K562 (cell line): ENCODE measurements around the gene SLC13A4. TPM values are rescaled to one million over a fixed set of nuclear protein-coding genes. Genes with fewer than 3 reads are reported as not detected.
A peak's percentile ranks its signal among the peaks of the same experiment; 100 is the strongest.

ENCODE experiments used
- ASH1L ChIP-seq: fragments of 450-650 bp; IDR thresholded peaks from 2 replicates; pipeline ENCODE4 v1.6.1; 2018; ENCODE audit warnings: borderline replicate concordance, mild to moderate bottlenecking, low read depth; ENCODE audit not compliant: partially characterized antibody
- BRD4 ChIP-seq: fragments of 200-600 bp; sonication (generic); IDR thresholded peaks from 2 replicates; pipeline ENCODE4 v1.6.1; 2017; ENCODE audit warnings: inconsistent platforms
- CCAR2 ChIP-seq: fragments of 200-400 bp; formaldehyde crosslinking; IDR thresholded peaks from 2 replicates; pipeline ENCODE4 v1.6.1; 2017; ENCODE audit warnings: mild to moderate bottlenecking, low read depth, low read length
- CTBP1 ChIP-seq: fragments of 450-650 bp; IDR thresholded peaks from 2 replicates; pipeline ENCODE4 v1.6.1; 2016; ENCODE audit warnings: borderline replicate concordance
- CXXC5 ChIP-seq: fragments of 250-450 bp; sonication (Bioruptor Pico); IDR thresholded peaks from 2 replicates; pipeline ENCODE4 v1.8.0; 2022; ENCODE audit warnings: inconsistent platforms, mild to moderate bottlenecking, moderate library complexity
- ETS2 ChIP-seq: IDR thresholded peaks from 2 replicates; pipeline ENCODE4 v1.6.1; 2016; ENCODE audit warnings: borderline replicate concordance, missing genetic modification characterization, mild to moderate bottlenecking, moderate library complexity, missing compliant biosample characterization; ENCODE audit not compliant: poor library complexity, severe bottlenecking
- FOXA1 ChIP-seq: fragments of 450-650 bp; IDR thresholded peaks from 2 replicates; pipeline ENCODE4 v1.6.1; 2016; ENCODE audit warnings: mild to moderate bottlenecking, borderline replicate concordance
- HMG20A ChIP-seq: fragments of 450-650 bp; formaldehyde crosslinking; conservative IDR thresholded peaks from 2 replicates; pipeline ENCODE4 v1.4.0; 2020; ENCODE audit warnings: mild to moderate bottlenecking, mixed read lengths
- NFE2L1 ChIP-seq: fragments of 450-650 bp; IDR thresholded peaks from 2 replicates; pipeline ENCODE4 v1.6.1; 2016; ENCODE audit warnings: missing genetic modification characterization, low read depth, mild to moderate bottlenecking, missing compliant biosample characterization, moderate library complexity, borderline replicate concordance
- NFYB ChIP-seq: IDR thresholded peaks from 2 replicates; pipeline ENCODE4 v1.6.1; 2011; ENCODE audit warnings: mild to moderate bottlenecking, moderate library complexity; ENCODE audit not compliant: insufficient read length; ENCODE audit errors: extremely low read depth
- SMAD2 ChIP-seq: fragments of 150-350 bp; IDR thresholded peaks from 2 replicates; pipeline ENCODE4 v1.6.1; 2014; ENCODE audit warnings: low read depth, mild to moderate bottlenecking, low read length
- SMAD4 ChIP-seq: fragments of 250-450 bp; sonication (Bioruptor Pico); conservative IDR thresholded peaks from 2 replicates; pipeline ENCODE4 v1.8.0; 2021; ENCODE audit warnings: inconsistent platforms, mild to moderate bottlenecking, moderate library complexity
- SOX6 ChIP-seq: fragments of 450-650 bp; IDR thresholded peaks from 2 replicates; pipeline ENCODE4 v1.6.1; 2014; ENCODE audit warnings: mild to moderate bottlenecking
- SP1 ChIP-seq: sonication (generic); formaldehyde crosslinking; IDR thresholded peaks from 2 replicates; pipeline ENCODE4 v1.8.1; 2022; ENCODE audit warnings: mild to moderate bottlenecking, missing genetic modification reagents
- TRIM25 ChIP-seq: fragments of 450-650 bp; IDR thresholded peaks from 2 replicates; pipeline ENCODE4 v1.7.0; 2016; ENCODE audit warnings: borderline replicate concordance
- ZBTB1 ChIP-seq: sonication (generic); formaldehyde crosslinking; IDR thresholded peaks from 2 replicates; pipeline ENCODE4 v1.8.1; 2023; ENCODE audit warnings: missing genetic modification reagents, low read depth, mild to moderate bottlenecking, borderline replicate concordance
- ZNF12 ChIP-seq: sonication (generic); formaldehyde crosslinking; IDR thresholded peaks from 2 replicates; pipeline ENCODE4 v1.4.0; 2020; ENCODE audit warnings: mild to moderate bottlenecking, missing genetic modification reagents
- ZNF274 ChIP-seq: IDR thresholded peaks from 2 replicates; pipeline ENCODE4 v1.6.1; 2011; ENCODE audit warnings: low read depth, mild to moderate bottlenecking, low read length, moderate library complexity, borderline replicate concordance
- ZNF75A ChIP-seq: fragments of 450-650 bp; formaldehyde crosslinking; IDR thresholded peaks from 2 replicates; pipeline ENCODE4 v1.4.0; 2020; ENCODE audit warnings: mild to moderate bottlenecking
- polyA plus RNA-seq, 8 experiments: library from polyadenylated mRNA; depleted of rRNA in 4 of 8; stranded (reverse) in 5 of 8; unstranded in 3 of 8; fragments of >200 nt; fragmentation: Nextera tagmentation in 2 of 8; fragmentation: Illumina TruSeq in 1 of 8; extraction: Ambion mirVana in 2 of 8; extraction: Trizol in 1 of 8; gene quantifications; 2 replicates each; pipeline versions ENCODE4 v1.2.1 to v1.2.3, GENCODE V29; 2011 to 2014; ENCODE audit warnings: inconsistent platforms in 1 of 8, missing spikeins in 1 of 8
- total RNA-seq, 7 experiments: library from RNA; depleted of rRNA in 6 of 7; stranded (reverse); fragments of >200 nt in 6 of 7; fragmentation: Illumina TruSeq in 2 of 7; extraction: Trizol in 2 of 7; gene quantifications; 2 replicates each; pipeline versions ENCODE4 v1.2.1 to v1.2.3, GENCODE V29; 2011 to 2021; ENCODE audit warnings: low replicate concordance in 1 of 7
- TF ChIP-seq, protein P1 (sequence below): fragments of 450-650 bp; IDR thresholded peaks from 2 replicates; pipeline ENCODE4 v1.6.1; 2016; ENCODE audit warnings: antibody characterized with exemption
- TF ChIP-seq, protein P2 (sequence below): fragments of 250-450 bp; sonication (Bioruptor Pico); IDR thresholded peaks from 2 replicates; pipeline ENCODE4 v1.8.0; 2022; ENCODE audit warnings: inconsistent platforms

Gene SLC13A4
- total and polyA plus RNA-seq, 9 of the 15 experiments (the other 6 are each of a cell fraction or from before 2014, with no cell fraction given): 0.11 to 1.0 (median 0.36) TPM

DNA sequence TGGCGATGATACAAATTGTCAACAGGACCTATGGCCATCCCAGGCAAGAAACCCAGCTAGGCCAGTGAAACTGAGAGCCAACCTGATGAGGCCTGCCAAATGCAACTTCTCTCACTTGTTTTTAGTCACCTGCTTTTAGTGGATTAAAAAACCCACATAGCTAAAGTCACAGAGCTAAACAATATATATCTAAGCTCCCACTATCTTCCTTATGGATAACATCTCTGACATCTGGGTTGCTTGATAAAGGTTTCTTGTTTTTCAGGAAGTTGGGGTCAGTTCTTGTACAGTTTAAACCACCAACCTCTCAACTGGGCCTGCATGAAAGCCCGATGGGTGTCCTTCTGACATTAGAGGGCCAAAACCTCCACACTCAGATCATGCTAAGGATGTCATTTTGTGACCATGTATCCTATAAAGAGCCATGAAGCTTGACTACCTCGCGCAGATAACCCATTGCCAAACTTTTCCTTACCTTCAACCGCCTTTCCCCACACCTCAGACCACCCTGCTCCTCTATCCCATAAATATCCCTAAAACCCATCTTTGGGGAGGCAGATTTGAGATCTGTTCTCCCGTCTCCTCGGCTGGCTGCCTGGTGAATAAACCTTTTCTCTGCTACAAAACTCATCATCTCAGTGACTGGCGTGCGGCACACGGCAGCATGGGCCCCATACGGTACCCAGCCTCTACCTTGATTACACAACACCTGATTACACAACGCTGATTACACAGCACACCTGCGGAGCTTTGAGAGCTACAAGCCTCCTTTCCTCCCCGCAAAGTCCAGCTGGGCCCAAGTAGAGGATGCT lies 66.5 kb downstream of the SLC13A4 start (continued):
- TF ChIP-seq SMAD4 (CRISPR knock-in tag) (peak; percentile 20; the same call in 1 of the 2 replicates), SMAD2 (no peak), NFE2L1 (tag) (no peak), SP1 (CRISPR knock-in tag) (no peak), SOX6 (peak; percentile 93), TRIM25 (peak; percentile 98), FOXA1 (no peak), CXXC5 (CRISPR knock-in tag) (peak; percentile 7; the same call in 1 of the 2 replicates), ETS2 (tag) (no peak), BRD4 (0 out of 2 replicates have a peak, but pooled peaks have one; percentile 2), ZNF12 (CRISPR knock-in tag) (no peak; the same call in 1 of the 2 replicates), NFYB (no peak), HMG20A (CRISPR knock-in tag) (no peak), CCAR2 (no peak), ASH1L (no peak), CTBP1 (peak; percentile 40; the same call in 1 of the 2 replicates), ZNF75A (no peak), ZNF274 (no peak), ZBTB1 (CRISPR knock-in tag) (no peak)
- TF ChIP-seq, protein P1, sequence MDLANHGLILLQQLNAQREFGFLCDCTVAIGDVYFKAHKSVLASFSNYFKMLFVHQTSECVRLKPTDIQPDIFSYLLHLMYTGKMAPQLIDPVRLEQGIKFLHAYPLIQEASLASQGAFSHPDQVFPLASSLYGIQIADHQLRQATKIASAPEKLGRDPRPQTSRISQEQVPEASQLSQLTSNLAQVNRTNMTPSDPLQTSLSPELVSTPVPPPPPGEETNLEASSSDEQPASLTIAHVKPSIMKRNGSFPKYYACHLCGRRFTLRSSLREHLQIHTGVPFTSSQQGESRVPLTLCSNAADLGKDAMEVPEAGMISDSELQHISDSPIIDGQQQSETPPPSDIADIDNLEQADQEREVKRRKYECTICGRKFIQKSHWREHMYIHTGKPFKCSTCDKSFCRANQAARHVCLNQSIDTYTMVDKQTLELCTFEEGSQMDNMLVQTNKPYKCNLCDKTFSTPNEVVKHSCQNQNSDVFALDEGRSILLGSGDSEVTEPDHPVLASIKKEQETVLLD: 0 out of 2 replicates have a peak, but pooled peaks have one; percentile 9
- TF ChIP-seq, protein P2, sequence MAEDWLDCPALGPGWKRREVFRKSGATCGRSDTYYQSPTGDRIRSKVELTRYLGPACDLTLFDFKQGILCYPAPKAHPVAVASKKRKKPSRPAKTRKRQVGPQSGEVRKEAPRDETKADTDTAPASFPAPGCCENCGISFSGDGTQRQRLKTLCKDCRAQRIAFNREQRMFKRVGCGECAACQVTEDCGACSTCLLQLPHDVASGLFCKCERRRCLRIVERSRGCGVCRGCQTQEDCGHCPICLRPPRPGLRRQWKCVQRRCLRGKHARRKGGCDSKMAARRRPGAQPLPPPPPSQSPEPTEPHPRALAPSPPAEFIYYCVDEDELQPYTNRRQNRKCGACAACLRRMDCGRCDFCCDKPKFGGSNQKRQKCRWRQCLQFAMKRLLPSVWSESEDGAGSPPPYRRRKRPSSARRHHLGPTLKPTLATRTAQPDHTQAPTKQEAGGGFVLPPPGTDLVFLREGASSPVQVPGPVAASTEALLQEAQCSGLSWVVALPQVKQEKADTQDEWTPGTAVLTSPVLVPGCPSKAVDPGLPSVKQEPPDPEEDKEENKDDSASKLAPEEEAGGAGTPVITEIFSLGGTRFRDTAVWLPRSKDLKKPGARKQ (CRISPR knock-in tag): no peak
